CD4-positive, alpha-beta T cell (primary cell): Measurements from ENCODE around the gene ZNF335. TPM values are rescaled to one million over a fixed set of nuclear protein-coding genes. Genes with fewer than 3 reads are reported as not detected.

ENCODE experiments used
- ATAC-seq: fragments of 200-7000 bp; cut with Tn5 transposase; one replicate; pipeline ENCODE4 v1.10.0; 2022; ENCODE audit warnings: mild to moderate bottlenecking; ENCODE audit not compliant: poor library complexity
- CTCF ChIA-PET: fragments of 350-600 bp; sonication (Branson Sonifier 250); formaldehyde crosslinking; loops from one replicate; lab custom pipeline; 2021; ENCODE audit warnings: antibody characterized with exemption, inconsistent platforms; lab: Charles Lee
- POLR2A ChIA-PET: fragments of 350-600 bp; sonication (Branson Sonifier 250); formaldehyde crosslinking; loops from one replicate; lab custom pipeline; 2021; ENCODE audit warnings: antibody characterized with exemption, inconsistent platforms; lab: Charles Lee
- DNase-seq, 14 experiments: peaks; one replicate each; pipeline ENCODE4 v3.0.0-alpha.2; 2013 to 2020; ENCODE audit warnings: mixed read lengths in 2 of 14
- H3K27ac ChIP-seq, 2 donors: one replicate each; pipeline versions ENCODE4 v1.5.1 to v1.7.0; 2013; ENCODE audit warnings: low read length in 2 of 2, low read depth in 1 of 2, mild to moderate bottlenecking in 1 of 2
- H3K27me3 ChIP-seq, 2 experiments: 1 replicate in 1 of 2; 2 replicates in 1 of 2; pipeline versions ENCODE4 v1.6.1 to v1.7.0; 2013; ENCODE audit warnings: low read length in 2 of 2, control low read depth in 1 of 2, mild to moderate bottlenecking in 1 of 2, moderate library complexity in 1 of 2; ENCODE audit not compliant: insufficient read depth in 2 of 2, control insufficient read depth in 1 of 2
- H3K36me3 ChIP-seq: one replicate; pipeline ENCODE4 v1.6.1; 2013; ENCODE audit warnings: low read length, control low read depth; ENCODE audit not compliant: insufficient read depth
- H3K4me1 ChIP-seq: one replicate; pipeline ENCODE4 v1.6.1; 2013; ENCODE audit warnings: low read length, control low read depth; ENCODE audit not compliant: insufficient read depth
- H3K4me3 ChIP-seq: one replicate; pipeline ENCODE4 v1.5.1; 2013; ENCODE audit warnings: mild to moderate bottlenecking, low read length, moderate library complexity
- H3K9me3 ChIP-seq, 2 experiments: 1 replicate in 1 of 2; 2 replicates in 1 of 2; pipeline versions ENCODE4 v1.6.1 to v1.7.0; 2013; ENCODE audit warnings: low read length in 2 of 2, mild to moderate bottlenecking in 2 of 2, control low read depth in 1 of 2, moderate library complexity in 1 of 2; ENCODE audit not compliant: control insufficient read depth in 1 of 2, insufficient read depth in 1 of 2
- H3K27ac Mint-ChIP-seq: one replicate; pipeline ENCODE4 v1.8.0; 2020; ENCODE audit warnings: mixed read lengths
- H3K27me3 Mint-ChIP-seq: one replicate; pipeline ENCODE4 v1.8.0; 2021; ENCODE audit warnings: mixed read lengths
- H3K36me3 Mint-ChIP-seq: one replicate; pipeline ENCODE4 v1.8.0; 2021; ENCODE audit warnings: low read depth, mixed read lengths
- H3K4me1 Mint-ChIP-seq: one replicate; pipeline ENCODE4 v1.8.0; 2021; ENCODE audit warnings: low read depth, mixed read lengths
- H3K4me3 Mint-ChIP-seq: one replicate; pipeline ENCODE4 v1.8.0; 2020; ENCODE audit warnings: mild to moderate bottlenecking, mixed read lengths
- H3K9me3 Mint-ChIP-seq: one replicate; pipeline ENCODE4 v1.8.0; 2020; ENCODE audit warnings: mixed read lengths
- CTCF ChIP-seq: fragments of 200-600 bp; IDR thresholded peaks from one replicate; pipeline ENCODE4 v1.8.0; 2022; ENCODE audit warnings: antibody characterized with exemption, mild to moderate bottlenecking
- intact Hi-C, 2 experiments: fragments of 100-400 bp; cut with DNase I in 1 of 2; cut with micrococcal nuclease in 1 of 2; formaldehyde crosslinking; loops; one replicate each; pipeline versions ENCODE4 v1.15.1 to v1.9.0; 2023 to 2025; cut with DNase I, micrococcal nuclease
- total RNA-seq, 174 experiments: library from RNA in 2 of 174; stranded (reverse) in 2 of 174; gene quantifications; one replicate each; pipeline ENCODE4 v1.2.3 and lab custom pipeline; 2021 to 2026

ZNF335 gene
- total RNA-seq, 2 experiments from 2014 or later = 67.3 to 74.6 TPM

DNA sequence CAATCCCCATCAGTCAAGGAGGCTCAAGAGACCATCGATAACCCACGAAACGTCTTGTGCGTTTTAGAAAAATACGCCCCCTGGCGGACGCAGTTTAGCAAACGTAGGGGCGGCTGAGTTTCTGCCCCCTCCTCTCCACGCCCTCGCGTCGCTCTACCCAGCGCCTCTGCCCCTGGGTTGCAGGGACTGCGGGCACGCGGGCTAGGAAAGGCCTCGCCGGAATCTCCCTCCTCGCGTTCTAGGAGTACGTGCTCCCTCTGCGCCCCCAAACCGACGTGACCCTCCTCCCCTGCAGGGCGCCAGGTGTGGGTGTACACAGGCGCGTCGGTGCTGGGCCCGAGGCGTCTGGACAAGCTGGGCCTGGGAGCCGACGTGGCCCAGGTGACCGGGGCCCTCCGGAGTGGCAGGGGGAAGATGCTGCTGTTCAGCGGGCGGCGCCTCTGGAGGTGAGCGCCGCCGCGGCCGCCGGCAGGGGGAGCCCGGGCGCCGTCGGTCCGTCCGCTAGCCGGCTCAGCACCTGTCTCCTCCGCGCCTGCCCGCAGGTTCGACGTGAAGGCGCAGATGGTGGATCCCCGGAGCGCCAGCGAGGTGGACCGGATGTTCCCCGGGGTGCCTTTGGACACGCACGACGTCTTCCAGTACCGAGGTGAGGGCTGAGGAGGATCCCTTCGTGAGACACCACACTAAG lies 42.0 kb upstream of the ZNF335 start:
- no peaks in the 10 kb centered on the region for H3K36me3 ChIP-seq
- H3K4me1 ChIP-seq = peaks cover 55% of the 10 kb centered on the region
- ChIA-PET CTCF (interaction anchor here (0.7 to 3.4 kb wide), 11 partner anchors 9 to 335 kb away, joined by 3 to 27 read pairs (median 6); no protein-coding TSS in a partner anchor), POLR2A (interaction anchor here (0.8 to 2.9 kb wide), 8 partner anchors 9 to 160 kb away, joined by 3 to 11 read pairs (median 4); no protein-coding TSS in a partner anchor)
- H3K4me3 ChIP-seq = peak overlapping the region; percentile 43
- TF ChIP-seq CTCF = peak; percentile 96
- Mint-ChIP-seq H3K27me3 (peaks cover 86% of the 10 kb centered on the region), H3K4me3 (peak overlapping the region; percentile 35), H3K36me3 (no peaks in the 10 kb centered on the region), H3K4me1 (peaks cover 62% of the 10 kb centered on the region), H3K9me3 (no peaks in the 10 kb centered on the region), H3K27ac (no peak overlapping the region)
- H3K9me3 ChIP-seq = peaks cover 0 to 26% of the 10 kb centered on the region in 2 experiments
- ATAC-seq = peak; percentile 57
- DNase-seq = peak; percentile 46 to 88 (median 60)
- H3K27ac ChIP-seq = no peak overlapping the region
- peaks cover 41 to 48% of the 10 kb centered on the region in 2 experiments for H3K27me3 ChIP-seq
- intact Hi-C loops = loop anchor here (1.0 to 5.0 kb wide), 4 partner anchors 27 to 161 kb away; partner anchors contain the start of genes ZNF335 (in 2 of the 2) and NCOA5 (in 1 of the 2)

DNA sequence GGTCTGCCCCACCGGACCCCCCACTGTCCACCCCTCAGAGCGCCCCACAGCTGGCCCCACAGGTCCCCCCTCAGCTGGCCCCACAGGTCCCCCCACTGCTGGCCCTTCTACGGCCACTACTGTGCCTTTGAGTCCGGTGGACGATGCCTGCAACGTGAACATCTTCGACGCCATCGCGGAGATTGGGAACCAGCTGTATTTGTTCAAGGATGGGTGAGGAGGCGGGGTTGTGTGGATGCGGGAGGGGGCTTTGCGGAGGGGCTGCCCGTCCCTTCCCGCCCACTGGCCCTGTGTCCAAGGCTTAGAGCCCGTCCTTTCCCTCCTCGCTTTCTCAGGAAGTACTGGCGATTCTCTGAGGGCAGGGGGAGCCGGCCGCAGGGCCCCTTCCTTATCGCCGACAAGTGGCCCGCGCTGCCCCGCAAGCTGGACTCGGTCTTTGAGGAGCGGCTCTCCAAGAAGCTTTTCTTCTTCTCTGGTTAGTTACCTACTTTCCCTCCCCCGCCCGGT lies 41.4 kb upstream of the ZNF335 start:
- ATAC-seq = no peak
- Mint-ChIP-seq H3K4me1 (peaks cover 68% of the 10 kb centered on the region), H3K4me3 (peak overlapping the region; percentile 8), H3K36me3 (no peaks in the 10 kb centered on the region), H3K27me3 (peaks cover 84% of the 10 kb centered on the region), H3K9me3 (no peaks in the 10 kb centered on the region), H3K27ac (no peak overlapping the region)
- ChIA-PET CTCF (interaction anchor here (0.7 to 3.4 kb wide), 10 partner anchors 9 to 218 kb away, joined by 3 to 27 read pairs (median 10); no protein-coding TSS in a partner anchor), POLR2A (interaction anchor here (0.8 to 2.9 kb wide), 5 partner anchors 8 to 161 kb away, joined by 3 to 11 read pairs (median 3); no protein-coding TSS in a partner anchor)
- Histone ChIP-seq H3K9me3 (peaks cover 0 to 26% of the 10 kb centered on the region in 2 experiments), H3K27me3 (peaks cover 47 to 52% of the 10 kb centered on the region in 2 experiments), H3K4me1 (peaks cover 61% of the 10 kb centered on the region), H3K36me3 (no peaks in the 10 kb centered on the region), H3K27ac (no peak overlapping the region), H3K4me3 (peak overlapping the region; percentile 43)
- peak in 1 of 14 experiments; percentile 37 for DNase-seq
- TF ChIP-seq CTCF = no peak
- intact Hi-C loops = loop anchor here (5.0 kb wide), 1 partner anchor 41 kb away; the partner anchor contains the start of gene ZNF335 (in 2 of the 2)

DNA sequence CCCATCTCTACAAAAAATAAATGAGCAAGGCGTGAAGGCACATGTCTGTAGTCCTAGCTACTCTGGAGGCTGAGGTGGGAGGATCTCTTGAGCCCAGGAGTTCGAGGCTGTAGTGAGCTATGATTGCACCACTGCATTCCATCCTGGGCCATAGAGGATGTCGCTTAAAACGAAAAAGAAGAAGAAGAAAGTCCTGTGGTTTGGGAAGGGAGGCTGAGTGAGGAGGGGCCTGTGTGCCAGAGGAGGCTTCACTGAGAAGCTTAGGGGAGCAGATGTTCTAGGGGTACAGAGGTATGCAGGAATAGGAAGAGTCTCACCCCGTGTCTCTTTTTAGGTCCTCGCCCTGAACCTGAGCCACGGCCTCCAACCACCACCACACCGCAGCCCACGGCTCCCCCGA lies 40.9 kb upstream of the ZNF335 start:
- Mint-ChIP-seq H3K36me3 (no peaks in the 10 kb centered on the region), H3K9me3 (no peaks in the 10 kb centered on the region), H3K4me3 (peak overlapping the region; percentile 55), H3K27me3 (peaks cover 83% of the 10 kb centered on the region), H3K27ac (no peak overlapping the region), H3K4me1 (peaks cover 72% of the 10 kb centered on the region)
- no peak for DNase-seq
- Histone ChIP-seq H3K27me3 (peaks cover 47 to 55% of the 10 kb centered on the region in 2 experiments), H3K27ac (no peak overlapping the region), H3K9me3 (peaks cover 0 to 26% of the 10 kb centered on the region in 2 experiments), H3K4me1 (peaks cover 66% of the 10 kb centered on the region), H3K36me3 (no peaks in the 10 kb centered on the region), H3K4me3 (no peak overlapping the region)
- ATAC-seq = no peak
- POLR2A ChIA-PET = interaction anchor here (0.8 to 2.9 kb wide), 5 partner anchors 8 to 161 kb away, joined by 3 to 11 read pairs (median 3); no protein-coding TSS in a partner anchor
- intact Hi-C loops = loop anchor here (5.0 kb wide), 1 partner anchor 41 kb away; the partner anchor contains the start of gene ZNF335 (in 2 of the 2)
- no peak for TF ChIP-seq CTCF
- CTCF ChIA-PET = interaction anchor here (0.7 to 3.4 kb wide), 6 partner anchors 8 to 43 kb away, joined by 6 to 27 read pairs (median 14); no protein-coding TSS in a partner anchor
